HuH-7.5 (cell line): ENCODE results near the gene NCCRP1.

Experiments
- DNase-seq: peaks from one replicate; pipeline ENCODE4 v3.0.0; 2011; ENCODE audit warnings: low spot score

Gene NCCRP1, protein sequence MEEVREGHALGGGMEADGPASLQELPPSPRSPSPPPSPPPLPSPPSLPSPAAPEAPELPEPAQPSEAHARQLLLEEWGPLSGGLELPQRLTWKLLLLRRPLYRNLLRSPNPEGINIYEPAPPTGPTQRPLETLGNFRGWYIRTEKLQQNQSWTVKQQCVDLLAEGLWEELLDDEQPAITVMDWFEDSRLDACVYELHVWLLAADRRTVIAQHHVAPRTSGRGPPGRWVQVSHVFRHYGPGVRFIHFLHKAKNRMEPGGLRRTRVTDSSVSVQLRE

DNA sequence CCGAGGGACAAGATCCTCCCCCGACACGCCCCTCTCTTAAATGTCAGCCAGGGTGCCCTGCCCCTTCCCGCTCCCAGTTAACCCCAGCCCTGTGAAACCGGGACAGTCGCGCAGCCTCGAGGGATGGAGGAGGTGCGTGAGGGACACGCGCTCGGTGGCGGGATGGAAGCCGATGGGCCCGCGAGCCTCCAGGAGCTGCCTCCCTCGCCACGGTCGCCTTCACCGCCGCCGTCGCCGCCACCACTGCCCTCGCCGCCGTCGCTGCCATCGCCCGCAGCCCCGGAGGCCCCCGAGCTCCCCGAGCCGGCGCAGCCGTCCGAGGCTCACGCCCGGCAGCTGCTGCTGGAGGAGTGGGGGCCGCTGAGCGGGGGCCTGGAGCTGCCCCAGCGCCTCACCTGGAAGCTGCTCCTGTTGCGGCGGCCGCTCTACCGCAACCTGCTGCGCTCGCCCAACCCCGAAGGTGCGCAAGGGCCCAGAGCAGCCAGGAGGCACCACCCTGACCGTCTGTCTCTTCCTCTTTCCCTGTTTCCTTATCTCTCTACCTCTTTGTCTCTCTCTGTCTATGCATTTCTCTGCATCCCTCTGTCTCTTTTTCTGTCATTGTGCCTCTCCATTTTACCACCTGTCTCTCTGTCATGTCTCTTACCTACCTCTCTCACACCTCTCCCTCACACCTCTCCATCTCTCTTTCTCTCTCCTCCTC lies at the start of gene NCCRP1:
Gene NCCRP1, plus strand, starts transcription at position 105 of the 703 bp plus-strand sequence. Its CDS starts 19 bp downstream, at position 124.
- no peak for DNase-seq

DNA sequence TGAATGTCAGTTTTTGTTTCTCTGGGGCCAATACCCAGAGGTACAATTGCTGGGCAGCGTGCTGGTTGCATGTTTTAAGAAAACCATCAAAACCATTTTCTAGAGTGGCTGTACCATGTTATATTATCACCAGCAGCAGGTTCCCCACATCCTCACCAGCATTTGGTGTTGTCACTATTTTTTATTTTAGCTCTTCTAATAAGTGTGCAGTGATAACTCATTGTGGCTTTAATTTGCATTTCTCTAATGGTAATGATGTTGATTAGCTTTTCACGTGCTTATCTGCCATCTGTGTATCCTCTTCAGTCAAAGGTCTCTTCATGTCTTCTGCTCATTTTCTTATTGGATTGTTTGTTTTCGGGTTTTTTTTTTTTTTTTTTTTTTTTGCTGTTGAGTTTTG lies 49.3 kb upstream of the NCCRP1 start:
- DNase-seq: no peak

DNA sequence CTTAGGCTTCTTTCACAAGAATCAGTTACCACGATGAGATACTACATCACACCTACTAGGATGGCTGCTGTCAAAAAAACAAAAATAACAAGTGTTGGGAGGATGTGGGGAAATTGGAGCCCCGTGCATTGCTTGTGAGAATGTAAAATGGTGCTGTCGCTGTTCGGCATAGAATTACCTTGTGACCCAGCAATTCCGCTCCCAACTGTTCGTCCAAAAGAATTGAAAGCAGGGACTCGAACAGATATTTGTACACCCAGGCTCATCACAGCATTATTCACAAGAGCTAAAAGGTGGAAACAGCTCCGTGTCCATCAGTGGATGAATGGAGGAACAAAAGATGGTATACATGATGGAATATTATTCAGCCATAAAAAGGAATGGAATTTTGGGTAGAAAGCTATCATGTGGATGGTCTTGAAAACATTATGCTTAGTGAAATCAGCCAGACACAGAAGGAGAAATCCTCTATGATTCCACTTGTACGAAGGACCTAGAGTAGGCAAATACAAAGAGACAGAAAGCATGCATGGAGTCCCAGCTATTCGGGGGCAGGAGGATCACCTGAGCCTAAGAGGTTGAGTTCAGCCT lies 47.7 kb upstream of the NCCRP1 start:
- no peak for DNase-seq

DNA sequence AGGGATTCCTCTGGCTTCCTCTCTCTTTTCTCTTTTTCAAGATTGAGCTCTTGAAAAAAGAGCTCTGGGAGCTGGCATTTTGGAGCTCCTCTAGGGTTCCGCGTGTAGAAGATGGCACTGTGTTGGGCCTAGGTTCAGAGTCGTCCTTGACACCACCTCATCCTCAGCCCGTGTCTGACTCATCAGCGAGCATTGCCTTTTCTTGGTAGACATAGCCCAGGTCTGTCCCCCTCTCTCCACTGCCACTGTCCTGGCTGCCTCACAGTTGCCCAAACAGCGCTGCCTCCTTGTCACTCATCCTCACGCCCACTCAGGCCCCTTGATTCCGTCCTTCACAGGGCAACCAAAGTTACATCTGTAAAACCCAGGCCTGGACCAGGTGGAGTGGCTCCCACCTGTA lies 46.5 kb upstream of the NCCRP1 start:
- DNase-seq: no peak

DNA sequence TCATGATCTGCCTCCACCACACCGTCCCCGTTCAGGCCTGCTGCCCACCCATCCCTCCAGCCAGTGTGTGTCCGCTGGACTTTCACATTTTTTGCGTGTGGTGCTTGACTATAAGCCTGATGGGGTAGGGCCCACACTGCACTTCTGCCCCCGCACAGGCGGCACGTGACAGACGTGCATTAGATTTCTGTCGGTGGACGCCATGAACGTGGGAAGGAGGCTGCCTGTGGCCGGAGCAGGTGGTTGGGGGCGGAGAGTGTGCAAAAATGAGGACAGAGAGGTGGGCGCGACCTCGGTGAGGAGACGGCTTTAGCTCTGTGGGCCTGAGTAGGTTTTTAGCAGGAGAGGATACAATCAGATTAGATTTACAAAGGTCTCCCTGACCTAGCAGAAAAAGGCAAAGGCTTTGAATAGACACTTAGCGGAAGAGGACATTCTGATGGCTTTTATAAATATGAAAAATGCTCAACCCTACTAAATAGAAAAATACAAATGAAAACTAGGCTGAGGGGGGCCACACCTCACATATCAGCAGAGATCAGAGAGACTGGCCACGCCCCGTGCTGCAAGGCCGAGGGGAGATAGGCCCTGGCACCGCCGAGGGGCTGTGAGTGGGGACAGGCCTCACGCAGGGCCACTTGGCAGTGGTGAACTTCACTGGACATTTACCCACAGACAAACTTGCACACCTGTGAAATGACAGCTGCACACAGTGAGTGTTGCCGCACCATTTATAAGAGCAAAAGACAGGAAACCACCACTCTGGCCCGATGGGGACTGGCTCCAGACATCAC lies 45.8 kb upstream of the NCCRP1 start:
- no peak for DNase-seq

DNA sequence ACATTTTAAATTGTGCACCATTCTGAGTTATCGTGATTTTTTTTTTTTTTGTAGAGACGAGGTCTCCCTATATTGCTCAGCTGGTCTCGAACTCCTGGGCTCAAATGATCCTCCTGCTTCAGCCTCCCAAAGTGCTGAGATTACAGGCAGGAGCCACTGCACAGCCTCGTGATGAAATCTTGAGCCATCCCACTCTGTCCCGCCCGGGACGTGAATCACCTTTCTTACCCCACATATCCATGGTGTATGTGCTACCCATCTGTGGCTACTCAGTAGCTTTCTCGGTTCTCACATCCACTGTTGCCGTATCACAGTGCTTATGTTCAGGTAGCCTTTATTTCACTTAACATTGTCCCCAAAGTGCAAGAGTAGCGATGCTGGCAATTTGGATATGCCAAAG lies 44.7 kb upstream of the NCCRP1 start:
- DNase-seq: no peak

DNA sequence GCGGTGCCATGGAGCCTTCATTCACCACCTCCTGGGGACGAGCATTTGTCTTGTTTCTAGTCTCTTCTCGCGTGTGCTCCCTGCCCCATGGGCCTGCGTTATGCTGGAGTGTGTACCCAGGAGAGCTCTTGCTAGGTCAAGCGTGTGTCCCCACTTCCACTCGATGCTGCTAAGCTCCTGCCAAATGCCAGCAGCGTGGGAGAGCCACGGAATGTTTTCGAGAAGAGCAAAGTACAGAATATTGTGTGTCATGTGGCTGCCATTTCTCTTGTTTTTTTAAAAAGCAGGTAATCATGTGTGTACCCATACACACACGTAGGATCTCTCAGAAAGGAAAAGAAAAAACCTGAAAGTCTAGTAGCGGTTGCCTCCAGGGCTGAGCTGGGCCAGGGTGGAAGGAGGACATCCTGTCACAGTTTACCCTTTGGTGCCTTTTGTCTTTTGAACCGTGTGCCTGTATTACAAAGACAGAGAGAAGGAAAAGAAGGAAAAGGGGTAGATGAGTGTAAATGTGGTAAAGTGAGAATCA lies 42.6 kb upstream of the NCCRP1 start:
- DNase-seq: no peak

DNA sequence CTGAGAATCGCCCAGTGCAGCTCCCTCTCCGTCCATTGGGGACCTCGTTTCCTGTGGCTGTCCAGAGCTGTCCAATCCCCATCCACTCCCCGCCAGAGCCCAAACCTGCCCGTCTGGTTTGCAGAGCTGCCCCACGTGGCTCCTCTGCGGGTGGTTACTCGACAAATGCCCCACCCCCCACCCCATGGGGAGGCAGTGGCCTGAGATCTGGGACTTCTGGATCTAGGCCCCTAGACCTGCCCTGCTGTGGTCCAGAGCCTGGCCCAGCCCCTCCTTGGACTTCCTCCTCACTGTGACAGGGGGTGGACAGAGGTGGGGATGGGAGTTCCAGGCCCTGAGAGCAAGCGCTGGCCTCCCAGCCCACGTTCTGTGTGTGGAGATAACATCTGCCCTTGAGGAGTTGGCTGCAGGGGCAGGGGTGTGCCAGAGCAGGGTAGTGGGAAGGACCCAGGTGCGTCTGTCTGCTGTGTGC lies 42.1 kb upstream of the NCCRP1 start:
- DNase-seq: no peak

DNA sequence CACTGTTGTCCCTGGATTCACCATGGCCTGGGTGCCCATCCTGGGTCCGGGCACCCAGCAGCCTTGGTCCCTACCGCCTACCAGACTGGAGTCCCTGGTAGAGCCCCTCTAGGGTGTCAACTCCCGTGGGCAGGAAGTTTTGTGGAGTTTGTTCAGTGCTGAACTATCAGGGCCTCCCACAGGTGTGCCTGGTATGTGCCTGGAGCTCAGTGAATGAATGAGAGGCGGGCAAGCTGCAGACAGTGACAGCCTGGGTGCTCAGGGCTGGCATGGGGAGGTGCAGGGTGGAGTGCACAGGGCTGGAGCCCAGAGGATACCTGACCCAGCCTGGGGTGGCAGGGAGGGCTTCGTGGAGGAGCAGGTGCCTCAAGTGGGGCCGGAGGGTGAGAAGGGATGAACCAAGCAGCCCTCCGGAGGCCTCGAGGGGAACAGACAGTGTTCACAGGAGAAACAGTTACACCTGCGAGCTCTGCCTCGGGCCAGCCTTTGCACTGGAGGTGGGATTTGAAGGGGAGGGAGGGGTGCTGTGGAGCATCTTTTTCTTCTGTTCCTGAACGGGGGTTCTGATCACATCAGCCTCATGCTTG lies 41.6 kb upstream of the NCCRP1 start:
- DNase-seq: no peak

DNA sequence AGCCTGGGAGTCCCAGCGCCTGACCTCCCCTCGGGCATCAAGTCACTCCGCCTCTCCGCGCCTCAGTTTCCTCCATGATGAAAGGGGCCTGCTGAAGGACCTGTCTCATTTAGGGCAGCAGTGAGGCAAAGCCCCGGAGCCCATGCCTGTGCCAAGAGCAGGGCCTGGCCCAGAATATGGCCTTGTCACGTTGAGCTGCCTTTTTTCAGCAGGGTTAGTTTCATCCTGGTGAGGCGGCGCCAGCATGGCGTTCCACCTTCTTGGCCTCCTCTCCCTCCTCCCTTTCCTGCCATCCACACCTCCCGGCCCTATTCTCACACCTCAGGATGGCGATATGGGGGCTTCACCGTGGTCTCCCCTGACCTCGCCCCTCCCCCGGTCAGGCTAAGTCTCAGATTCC lies 41.0 kb upstream of the NCCRP1 start:
- no peak for DNase-seq

DNA sequence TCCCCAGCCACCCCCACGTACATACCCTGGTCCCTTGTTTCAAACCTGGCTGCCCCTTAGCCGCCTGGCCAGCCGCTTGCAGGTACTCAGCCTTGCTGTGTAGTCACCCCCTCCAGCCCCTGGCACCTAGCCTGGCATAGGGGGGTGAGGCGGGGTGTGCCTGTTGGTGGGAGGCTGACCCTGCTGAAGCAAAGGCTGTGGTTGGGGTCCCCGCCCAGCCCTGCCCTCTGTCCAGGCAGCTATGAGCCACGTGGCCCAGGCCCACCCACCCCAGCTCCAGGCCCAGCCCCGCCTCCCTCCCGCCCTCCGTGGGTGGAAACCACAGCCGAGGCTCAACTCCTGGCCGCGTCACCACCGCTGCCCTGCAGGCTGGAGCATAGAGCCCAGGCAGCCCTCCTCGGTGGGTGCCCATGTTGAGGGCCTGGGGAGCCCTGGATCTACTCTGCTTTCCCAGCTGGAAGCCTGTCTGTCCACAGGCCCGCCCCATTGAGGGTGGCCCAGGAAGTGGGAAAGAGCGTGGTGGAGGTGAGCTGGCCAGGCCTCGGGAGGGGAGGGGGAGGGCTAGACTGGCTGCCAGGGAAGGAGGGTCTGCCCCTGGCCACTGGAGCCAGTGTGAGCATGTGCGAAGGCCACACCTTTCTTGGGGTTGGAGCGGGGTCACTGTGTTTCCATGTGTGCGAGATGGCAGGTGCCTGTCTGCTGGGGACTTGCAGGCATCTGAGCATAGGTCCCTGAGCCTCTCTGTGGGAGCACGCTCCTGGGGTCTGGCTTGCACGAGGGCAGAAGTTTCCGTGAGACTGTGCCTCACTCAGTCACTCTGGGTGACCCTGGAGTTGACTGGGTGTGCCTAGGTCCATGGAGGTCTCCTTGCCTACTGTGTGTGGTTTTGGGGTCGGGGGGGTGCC lies 40.2 kb upstream of the NCCRP1 start:
- DNase-seq: no peak

DNA sequence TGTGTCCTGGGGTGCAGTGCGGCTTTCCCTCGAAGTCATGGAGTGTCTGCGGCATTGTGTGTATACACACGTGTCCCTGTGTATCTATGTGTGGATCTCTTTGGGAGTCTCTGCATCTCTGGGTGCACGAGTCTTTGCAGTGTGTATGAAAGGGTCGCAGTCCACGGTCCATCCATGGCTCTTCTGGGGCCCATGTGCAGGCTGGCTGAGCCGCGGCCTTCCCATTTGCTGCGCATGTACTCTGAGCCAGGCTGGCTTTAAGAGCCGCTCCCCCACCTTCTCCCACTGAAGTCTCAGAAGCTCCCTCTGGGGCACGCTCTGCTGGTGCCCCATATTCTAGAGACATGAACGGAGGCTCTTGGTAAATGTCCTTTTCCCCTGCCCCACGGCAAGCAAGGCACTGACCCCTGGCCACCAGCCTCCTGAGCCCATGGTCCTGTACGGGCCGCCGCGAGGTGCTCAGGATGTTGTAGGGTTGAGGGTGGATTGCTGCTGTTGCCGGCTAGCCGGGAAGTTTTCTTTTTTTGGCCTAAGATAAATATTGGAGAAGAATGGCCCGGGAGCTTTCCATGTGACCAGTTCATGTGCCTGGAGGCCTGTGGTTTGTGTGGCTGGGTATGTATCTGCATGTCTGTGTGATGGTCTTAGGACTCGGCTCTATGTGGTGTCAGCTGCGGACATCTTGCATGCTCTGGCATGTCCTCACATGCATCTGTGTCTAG lies 39.3 kb upstream of the NCCRP1 start:
- DNase-seq: no peak

DNA sequence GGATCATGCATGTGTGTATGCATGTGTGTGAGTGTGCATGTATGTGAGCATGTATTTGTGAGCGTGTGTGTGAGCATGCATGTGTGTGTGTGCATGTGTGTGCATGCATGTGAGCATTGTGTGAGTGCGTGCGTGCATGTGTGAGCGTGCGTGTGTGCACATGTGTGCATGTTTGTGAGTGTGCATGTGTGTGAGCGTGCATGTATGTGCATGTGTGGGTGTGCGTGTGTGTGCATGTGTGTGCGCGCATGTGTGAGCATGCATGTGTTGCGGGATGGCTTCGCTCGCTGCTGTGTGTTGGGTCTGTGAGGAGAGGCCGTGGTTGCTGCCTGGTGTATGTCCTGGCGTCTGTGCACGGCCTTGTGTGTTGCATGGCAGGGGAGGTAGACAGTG lies 38.8 kb upstream of the NCCRP1 start:
- DNase-seq: no peak

DNA sequence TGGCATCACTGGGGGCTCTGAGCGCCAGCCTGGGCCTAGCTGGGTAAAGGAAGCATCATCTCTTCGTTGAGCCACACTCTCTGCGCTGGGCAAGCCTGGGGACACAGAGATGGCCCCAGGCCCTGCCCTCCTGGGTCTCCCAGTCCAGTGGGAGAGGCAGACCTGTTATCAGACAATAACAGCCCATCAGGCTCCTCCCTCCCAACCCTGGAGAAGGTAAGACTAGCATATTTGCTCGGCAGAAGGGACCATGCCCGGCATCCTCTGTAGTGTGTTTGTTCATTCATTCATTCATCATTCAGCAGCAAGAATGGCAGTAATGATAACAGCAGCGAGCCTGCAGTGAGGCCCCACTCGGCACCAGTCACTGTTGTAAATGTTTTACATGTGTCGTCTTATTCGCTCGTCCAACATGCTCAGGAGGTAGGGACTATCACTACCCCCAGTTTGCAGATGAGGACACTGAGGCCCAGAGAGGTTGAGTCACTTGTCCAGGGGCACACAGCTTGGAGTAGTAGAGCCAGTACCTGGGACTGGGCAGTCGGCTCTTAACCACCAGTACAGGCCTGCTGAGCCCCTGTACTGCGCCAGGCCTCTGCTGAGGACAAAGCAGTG lies 38.0 kb upstream of the NCCRP1 start:
- no peak for DNase-seq

DNA sequence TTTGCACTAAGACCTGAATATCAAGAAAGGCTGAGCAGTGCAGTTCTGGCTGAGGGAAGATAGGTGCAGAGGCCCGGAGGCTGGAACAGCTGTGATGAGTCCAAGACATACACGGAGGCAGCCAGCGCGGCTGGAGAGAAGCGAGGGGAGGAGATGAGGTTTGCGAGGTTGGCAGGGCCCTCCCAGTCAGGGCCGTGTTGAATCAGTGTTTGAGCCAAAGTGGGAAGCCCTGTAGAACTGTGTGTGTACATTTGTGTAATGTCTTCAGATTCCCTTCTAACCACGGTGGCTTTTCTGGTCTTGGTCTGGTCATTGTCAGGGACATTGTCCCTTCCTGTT lies 36.3 kb upstream of the NCCRP1 start:
- DNase-seq: no peak

DNA sequence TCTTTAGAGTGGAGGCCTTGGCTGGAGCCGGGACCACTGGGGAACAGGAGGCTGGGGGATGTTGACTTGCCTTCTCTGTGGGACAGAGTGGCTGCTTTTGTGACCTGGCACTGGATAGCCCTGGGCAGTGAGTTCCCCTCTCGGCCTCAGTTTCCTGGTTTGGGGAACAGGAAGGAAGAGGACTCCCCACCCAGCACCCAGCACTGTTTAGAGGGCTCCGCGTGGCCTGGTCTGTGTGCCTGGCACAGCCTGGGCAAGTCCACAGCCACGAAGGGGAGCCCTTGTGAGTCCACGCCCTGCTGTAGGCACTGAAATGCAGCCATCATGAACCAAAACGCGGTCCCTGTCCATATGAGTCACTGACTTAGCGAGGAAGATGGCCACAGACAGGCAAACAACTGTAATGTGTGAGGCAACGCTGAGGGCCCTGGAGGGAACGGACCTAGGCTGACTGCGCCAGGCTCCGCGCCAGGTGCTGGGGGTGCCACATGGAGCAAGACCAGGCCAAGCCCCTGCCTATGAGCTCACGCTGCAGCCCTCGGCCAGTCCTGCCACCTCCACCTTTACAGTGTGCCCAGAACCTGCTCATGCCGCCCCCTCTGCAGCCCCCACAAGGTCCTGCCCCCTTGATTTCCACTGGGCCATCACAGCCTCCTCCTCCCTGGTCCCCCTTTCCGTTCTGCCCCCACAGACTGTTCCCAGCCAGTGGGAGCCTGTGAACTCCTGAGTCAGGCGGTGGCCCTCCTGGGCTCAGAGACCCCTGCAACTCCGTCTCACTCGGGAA lies 35.7 kb upstream of the NCCRP1 start:
- DNase-seq: no peak

DNA sequence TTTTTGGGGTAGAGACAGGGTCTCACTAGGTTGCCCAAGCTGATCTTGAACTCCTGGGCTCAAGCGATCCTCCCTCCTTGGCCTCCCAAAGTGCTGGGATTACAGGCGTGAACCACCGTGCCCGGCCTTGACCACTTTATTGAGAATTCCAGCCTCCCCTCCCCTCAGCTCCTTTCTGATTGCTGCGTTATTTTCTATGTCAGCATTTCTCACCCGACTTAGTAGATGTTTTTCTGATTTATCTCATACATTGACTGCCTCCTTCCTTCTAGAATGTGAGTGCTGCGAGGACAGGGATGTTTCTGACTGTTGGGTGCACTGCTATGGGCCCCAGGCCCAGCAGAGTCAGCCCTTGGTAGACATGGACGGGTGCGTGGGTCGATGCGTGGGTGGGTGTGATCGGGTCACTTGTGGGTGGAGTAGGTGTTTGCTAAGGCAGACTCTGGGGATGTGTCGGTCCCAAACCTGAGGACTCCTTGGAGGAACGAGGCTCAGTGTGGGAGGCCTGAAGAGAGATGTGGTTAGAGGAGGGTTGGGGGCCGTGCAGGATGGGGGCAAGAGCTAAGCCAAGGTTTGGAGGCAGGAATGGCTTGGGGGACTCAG lies 34.2 kb upstream of the NCCRP1 start:
- no peak for DNase-seq

DNA sequence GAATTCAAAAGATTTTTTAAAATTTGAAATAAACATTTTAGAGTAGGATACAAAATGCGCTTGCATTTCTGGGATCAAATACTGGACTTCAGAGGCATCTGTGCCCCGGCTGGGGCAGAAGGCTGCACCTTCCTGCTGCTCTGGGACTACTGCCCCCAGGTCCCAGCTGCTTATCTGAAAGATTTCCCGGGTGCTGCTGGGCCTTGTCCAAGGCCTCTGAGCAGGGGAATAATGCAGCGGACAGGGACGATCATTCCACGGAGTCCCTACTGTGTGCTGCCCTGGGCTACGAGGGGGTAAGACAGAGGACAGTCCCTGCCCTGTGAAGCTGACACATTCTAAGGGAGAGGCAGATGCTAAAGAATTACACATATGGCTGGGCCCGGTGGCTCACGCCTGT lies 33.1 kb upstream of the NCCRP1 start:
- DNase-seq: no peak

DNA sequence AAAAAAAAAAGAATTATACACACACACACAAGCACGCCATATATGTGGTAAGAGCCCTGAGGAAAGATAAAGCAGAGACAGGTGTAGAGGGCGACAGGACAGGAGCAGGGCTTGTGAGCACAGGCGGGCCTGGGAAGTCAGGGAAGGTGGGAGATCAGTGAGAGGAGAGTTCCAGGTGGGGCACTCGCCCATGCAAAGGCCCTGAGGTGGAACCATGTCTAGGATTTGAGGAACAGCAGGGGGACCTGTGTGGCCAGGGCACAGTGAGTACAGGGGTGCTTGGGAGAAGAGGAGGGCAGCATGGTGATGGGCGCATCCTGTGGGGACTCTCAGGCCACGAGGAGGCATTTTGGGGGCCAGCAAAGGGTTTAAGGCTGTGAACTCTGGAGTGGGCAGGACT lies 32.5 kb upstream of the NCCRP1 start:
- DNase-seq: no peak
